Neuron (in vitro differentiated cells): ENCODE measurements around the gene BUD31.

Experiments
- H2AFZ ChIP-seq: one replicate; pipeline ENCODE4 v1.6.1; 2013; ENCODE audit warnings: low read depth, mild to moderate bottlenecking, inconsistent platforms, low read length, moderate library complexity
- H3K27me3 ChIP-seq: one replicate; pipeline ENCODE4 v1.6.1; 2013; ENCODE audit warnings: low read length; ENCODE audit not compliant: insufficient read depth
- H3K36me3 ChIP-seq: one replicate; pipeline ENCODE4 v1.6.1; 2013; ENCODE audit warnings: low read length; ENCODE audit not compliant: insufficient read depth
- H3K4me1 ChIP-seq: one replicate; pipeline ENCODE4 v1.6.1; 2013; ENCODE audit warnings: low read length; ENCODE audit not compliant: insufficient read depth
- H3K4me3 ChIP-seq: 2 replicates; pipeline ENCODE4 v1.5.1; 2013; ENCODE audit warnings: mild to moderate bottlenecking, low read length, moderate library complexity
- H3K9me3 ChIP-seq: one replicate; pipeline ENCODE4 v1.6.1; 2013; ENCODE audit warnings: low read length

Gene BUD31

DNA sequence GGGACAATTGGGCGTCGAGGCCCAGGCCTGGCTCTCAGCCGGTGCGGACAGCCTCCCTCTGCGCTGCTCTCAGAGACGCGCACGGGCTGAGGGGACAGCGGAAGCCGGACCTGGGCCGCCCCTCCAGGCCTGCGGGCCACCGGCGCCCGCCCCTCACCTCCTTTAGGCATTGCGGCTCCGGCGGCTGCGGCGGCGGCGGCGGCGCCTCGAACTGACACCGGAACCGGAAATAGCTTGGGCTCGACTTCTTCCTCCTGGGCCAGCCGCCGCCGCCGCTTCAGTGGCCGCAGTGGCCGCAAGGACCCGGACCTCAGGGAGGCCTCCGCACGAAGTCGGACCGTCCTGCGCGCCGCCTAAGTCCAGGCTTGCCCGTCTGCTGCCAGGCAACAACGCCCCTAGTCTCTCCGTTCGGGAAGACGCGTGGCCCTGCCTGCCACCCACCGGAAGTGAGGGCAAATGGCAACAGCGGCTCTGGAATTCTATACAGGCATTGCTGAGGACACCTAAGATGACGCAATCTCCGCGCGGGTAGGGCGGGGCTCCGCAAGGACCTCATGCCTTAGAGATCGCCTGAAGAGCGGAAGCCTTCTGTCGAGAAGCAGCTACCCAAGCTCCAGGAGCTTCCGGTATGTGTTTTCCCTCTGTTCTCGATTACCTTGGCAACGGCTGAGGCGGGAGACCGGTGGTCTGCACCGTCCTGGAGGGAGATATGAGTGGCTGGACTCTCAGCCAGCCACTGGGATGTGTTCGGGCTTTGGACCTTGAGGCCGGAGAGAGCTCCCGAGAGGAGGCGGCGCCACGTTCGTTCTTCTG, at the start of gene BUD31, which contains the start of gene PDAP1:
TSS of gene BUD31 (plus strand) at position 591 of the 813 bp plus-strand sequence. CDS start 2,124 bp downstream, outside the sequence.
TSS of gene PDAP1 (minus strand) at position 219 of the 813 bp plus-strand sequence. CDS start at position 170, 49 bp downstream.
- Histone ChIP-seq H3K27me3 (no peaks in the 10 kb centered on the region), H3K4me3 (peak within 1 kb of the TSS; percentile 80), H2AFZ (peak within 1 kb of the TSS; percentile 58), H3K4me1 (peaks cover 26% of the 10 kb centered on the region), H3K36me3 (peaks cover 52% of the 10 kb centered on the region), H3K9me3 (no peaks in the 10 kb centered on the region)

DNA sequence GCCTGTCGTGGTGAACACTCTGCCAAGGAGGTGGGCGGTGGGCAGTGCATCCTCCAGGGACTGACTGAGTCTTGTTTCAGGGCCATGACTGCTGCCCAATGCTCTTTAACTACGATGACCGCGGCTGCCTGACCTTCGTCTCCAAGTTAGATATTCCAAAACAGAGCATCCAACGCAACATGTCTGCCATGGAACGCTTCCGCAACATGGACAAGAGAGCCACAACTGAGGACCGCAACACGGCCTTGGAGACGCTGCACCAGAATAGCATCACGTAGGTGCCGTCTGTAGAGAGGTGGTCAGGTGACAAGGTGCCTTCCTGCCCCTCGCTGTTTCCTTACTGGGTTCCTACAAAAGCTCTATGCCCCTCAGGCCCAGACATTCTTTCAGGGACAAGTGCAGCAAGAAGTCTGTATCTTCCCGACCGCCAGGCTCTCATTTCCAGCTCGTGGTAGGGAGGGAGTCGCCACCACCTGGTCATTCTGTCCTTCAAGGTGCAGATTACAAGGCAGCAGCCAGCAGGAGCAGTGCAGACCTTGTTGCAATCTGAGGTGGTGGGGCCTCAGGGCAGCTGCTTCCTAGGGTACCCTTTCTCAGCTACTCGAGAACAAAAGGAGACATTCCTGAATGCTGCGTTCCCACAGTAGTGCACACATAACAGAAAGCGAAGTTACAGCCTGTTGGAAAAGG, 49.2 kb upstream of the BUD31 start:
- H3K36me3 ChIP-seq, result peaks cover 77% of the 10 kb centered on the region
- H3K9me3 ChIP-seq, result no peaks in the 10 kb centered on the region
- no peaks in the 10 kb centered on the region for H3K27me3 ChIP-seq

GRCh38 chr7:99362801-99363200, 46.0 kb upstream of the BUD31 start:
- no peaks in the 10 kb centered on the region for H3K4me1 ChIP-seq
- no peak overlapping the region for H2AFZ ChIP-seq
- peaks cover 73% of the 10 kb centered on the region for H3K36me3 ChIP-seq
- H3K9me3 ChIP-seq, result no peaks in the 10 kb centered on the region
- no peak overlapping the region for H3K4me3 ChIP-seq
- no peaks in the 10 kb centered on the region for H3K27me3 ChIP-seq

More for the DNA sequence above, 49.2 kb upstream of the BUD31 start:
- Histone ChIP-seq H3K4me1 (no peaks in the 10 kb centered on the region), H3K4me3 (no peak overlapping the region), H2AFZ (no peak overlapping the region)

DNA sequence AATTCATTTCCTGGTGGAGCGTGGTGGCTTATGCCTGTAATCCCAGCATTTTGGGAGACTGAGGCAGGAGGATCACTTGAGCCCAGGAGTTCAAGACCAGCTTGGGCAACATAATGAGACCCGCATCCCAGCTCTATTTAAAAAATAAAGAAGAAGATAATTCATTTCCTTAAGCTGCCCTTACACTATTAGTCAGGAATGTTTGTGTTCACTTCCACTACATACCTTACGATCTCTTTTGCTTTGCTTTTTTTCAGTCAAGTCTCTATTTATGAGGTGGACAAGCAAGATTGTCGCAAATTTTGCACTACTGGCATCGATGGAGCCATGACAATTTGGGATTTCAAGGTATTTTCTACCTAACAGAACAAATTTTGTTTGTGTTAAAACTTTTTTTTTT, 45.5 kb upstream of the BUD31 start:
- peaks cover 68% of the 10 kb centered on the region for H3K36me3 ChIP-seq
- no peaks in the 10 kb centered on the region for H3K27me3 ChIP-seq
- no peaks in the 10 kb centered on the region for H3K4me1 ChIP-seq
- H3K9me3 ChIP-seq, result no peaks in the 10 kb centered on the region
- no peak overlapping the region for H2AFZ ChIP-seq
- H3K4me3 ChIP-seq, result no peak overlapping the region

DNA sequence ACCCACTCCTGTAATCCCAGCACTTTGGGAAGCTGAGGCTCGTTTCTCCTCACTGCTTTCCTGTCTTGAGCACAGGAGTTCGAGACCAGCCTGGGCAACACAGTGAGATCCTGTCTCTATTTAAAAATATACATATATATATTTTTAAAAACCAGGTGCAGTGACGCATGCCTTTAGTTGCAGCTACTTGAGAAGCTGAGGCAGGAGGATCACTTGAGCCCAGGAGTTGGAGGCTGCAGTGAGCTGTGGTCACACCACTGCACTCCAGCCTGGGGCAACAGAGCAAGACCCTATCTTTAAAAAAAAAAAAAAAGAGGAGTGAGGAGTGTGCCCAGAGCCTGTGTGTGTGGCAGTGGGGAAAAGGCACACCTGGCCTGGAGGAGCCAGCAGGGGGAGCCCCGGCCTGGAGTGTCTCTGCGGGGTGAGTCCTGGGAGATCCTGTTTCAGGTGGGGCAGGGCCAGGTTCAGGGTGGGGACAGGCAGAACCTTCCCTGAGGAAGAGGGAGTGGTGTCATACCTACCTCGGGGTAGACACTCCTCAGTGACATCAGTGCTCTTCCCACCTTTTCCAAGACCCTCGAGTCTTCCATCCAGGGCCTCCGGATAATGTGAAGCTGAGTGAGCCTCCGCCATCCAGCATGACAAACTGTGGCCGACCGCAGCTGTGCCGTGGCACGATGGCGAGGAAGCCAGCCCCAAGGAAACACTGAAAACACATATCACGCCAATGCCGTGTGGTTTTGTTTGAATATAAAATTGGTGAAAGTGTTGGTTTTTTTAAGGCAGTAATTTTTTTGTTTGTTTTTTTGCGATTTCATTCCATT, 43.2 kb upstream of the BUD31 start:
- Histone ChIP-seq H3K9me3 (no peaks in the 10 kb centered on the region), H3K4me1 (no peaks in the 10 kb centered on the region), H3K4me3 (no peak overlapping the region), H3K36me3 (peaks cover 53% of the 10 kb centered on the region), H2AFZ (no peak overlapping the region), H3K27me3 (no peaks in the 10 kb centered on the region)

- Histone ChIP-seq H3K36me3 (peaks cover 43% of the 10 kb centered on the region), H3K4me1 (no peaks in the 10 kb centered on the region), H3K27me3 (no peaks in the 10 kb centered on the region), H3K9me3 (no peaks in the 10 kb centered on the region), H3K4me3 (no peak overlapping the region), H2AFZ (no peak overlapping the region)
Observed at GRCh38 chr7:99366646-99367045, 42.1 kb upstream of the BUD31 start.

DNA sequence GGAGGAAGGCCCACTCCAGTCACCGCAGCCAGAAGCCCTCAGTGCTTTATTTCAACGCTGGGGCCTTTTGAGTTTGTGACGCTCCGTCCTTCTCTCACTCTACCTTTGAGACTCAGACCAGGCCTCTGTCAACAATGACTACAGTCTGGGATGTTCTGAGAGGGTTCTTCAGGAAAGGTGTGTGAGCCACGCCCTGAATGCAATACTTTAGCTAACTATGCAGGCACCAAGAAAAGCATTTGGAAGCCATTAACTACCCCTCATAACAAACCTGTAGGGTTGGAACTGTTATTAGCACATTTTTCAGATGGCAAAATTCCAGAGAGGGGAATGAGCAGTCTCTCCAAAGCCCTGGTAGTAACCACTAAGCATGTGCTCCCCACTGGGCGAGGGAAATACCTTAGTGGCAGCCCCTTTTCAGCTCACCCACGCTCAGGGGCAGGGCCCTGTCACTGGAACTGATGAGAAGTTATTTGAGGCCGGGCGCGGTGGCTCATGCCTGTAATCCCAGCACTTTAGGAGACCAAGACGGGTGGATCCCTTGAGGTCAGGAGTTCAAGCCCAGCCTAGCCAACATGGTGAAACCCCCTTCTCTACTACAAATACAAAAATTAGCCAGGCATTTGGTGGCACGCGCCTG, 39.9 kb upstream of the BUD31 start:
- no peaks in the 10 kb centered on the region for H3K27me3 ChIP-seq
- no peak overlapping the region for H3K4me3 ChIP-seq
- H3K36me3 ChIP-seq, result peaks cover 25% of the 10 kb centered on the region
- no peaks in the 10 kb centered on the region for H3K4me1 ChIP-seq
- H3K9me3 ChIP-seq, result no peaks in the 10 kb centered on the region
- no peak overlapping the region for H2AFZ ChIP-seq

GRCh38 chr7:99369767-99370391, 38.9 kb upstream of the BUD31 start:
- Histone ChIP-seq H3K27me3 (no peaks in the 10 kb centered on the region), H2AFZ (no peak overlapping the region), H3K36me3 (peaks cover 18% of the 10 kb centered on the region), H3K4me1 (no peaks in the 10 kb centered on the region), H3K9me3 (no peaks in the 10 kb centered on the region), H3K4me3 (no peak overlapping the region)

GRCh38 chr7:99371376-99371920, 37.3 kb upstream of the BUD31 start:
- no peaks in the 10 kb centered on the region for H3K4me1 ChIP-seq
- H3K36me3 ChIP-seq, result peaks cover 10% of the 10 kb centered on the region
- H2AFZ ChIP-seq, result no peak overlapping the region
- no peaks in the 10 kb centered on the region for H3K27me3 ChIP-seq
- no peaks in the 10 kb centered on the region for H3K9me3 ChIP-seq
- H3K4me3 ChIP-seq, result no peak overlapping the region

GRCh38 chr7:99372275-99373090, 36.3 kb upstream of the BUD31 start:
- H3K4me3 ChIP-seq, result no peak overlapping the region
- H3K27me3 ChIP-seq, result no peaks in the 10 kb centered on the region
- H3K4me1 ChIP-seq, result no peaks in the 10 kb centered on the region
- H3K9me3 ChIP-seq, result no peaks in the 10 kb centered on the region
- H2AFZ ChIP-seq, result no peak overlapping the region
- H3K36me3 ChIP-seq, result peaks cover 2% of the 10 kb centered on the region

DNA sequence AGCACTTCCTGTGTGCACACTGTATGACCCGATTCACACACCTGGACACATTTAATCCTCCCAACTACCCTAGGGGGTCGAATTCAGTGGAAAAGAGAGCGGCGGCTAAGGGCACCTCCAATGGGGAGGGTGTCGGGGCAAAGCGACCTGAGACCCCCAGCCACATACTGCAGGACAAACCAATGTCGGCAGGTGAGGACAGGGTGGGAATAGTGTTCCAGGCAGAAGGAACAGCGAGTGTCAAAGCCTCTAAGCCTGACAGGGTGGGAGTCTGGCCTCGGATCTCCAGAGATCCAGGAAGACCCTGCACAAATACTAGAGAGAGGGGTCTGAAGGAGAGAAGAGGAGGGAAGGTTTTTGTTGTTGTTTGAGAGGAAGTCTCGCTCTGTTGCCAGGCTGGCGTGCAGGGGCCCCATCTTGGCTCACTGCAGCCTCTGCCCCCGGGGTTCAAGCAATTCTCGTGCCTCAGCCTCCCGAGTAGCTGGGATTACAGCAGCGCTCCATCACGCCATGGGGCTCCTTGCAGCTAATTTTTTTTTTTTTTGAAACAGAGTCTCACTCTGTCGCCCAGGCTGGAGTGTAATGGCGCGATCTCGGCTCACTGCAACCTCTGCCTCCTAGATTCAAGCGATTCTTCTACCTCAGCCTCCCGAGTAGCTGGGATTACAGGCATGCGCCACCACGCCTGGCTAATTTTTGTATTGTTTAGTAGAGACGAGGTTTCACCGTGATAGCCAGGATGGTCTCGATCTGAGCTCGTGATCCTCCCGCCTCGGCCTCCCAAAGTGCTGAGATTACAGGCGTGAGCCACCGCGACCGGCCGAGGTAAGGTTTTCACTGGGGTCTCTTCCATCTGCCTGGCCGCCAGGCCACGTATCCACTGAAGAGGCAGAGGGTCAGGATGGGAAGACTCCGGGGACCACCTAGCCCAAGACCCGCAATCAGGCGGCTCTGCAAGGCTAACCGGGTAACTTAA, 35.4 kb upstream of the BUD31 start:
- H3K4me1 ChIP-seq, result no peaks in the 10 kb centered on the region
- H3K9me3 ChIP-seq, result no peaks in the 10 kb centered on the region
- no peaks in the 10 kb centered on the region for H3K27me3 ChIP-seq
- no peak overlapping the region for H2AFZ ChIP-seq
- H3K36me3 ChIP-seq, result peaks cover 2% of the 10 kb centered on the region
- H3K4me3 ChIP-seq, result no peak overlapping the region
